Tibial nerve (tissue), 4 donors: ENCODE data around the gene GALNT14.

Experiments
- CTCF ChIP-seq, 5 experiments: fragments of 200-600 bp in 3 of 5; fragments of 450-650 bp in 2 of 5; sonication (generic) in 3 of 5; IDR thresholded peaks; one replicate each; pipeline ENCODE4 v1.5.1; 2016 to 2019; ENCODE audit warnings: antibody characterized with exemption in 5 of 5, mild to moderate bottlenecking in 3 of 5, moderate library complexity in 2 of 5
- EP300 ChIP-seq, 2 donors: sonication (generic); formaldehyde crosslinking; IDR thresholded peaks; one replicate each; pipeline ENCODE4 v1.6.1; 2017; ENCODE audit warnings: antibody characterized with exemption in 2 of 2, mild to moderate bottlenecking in 1 of 2
- POLR2A ChIP-seq, 2 donors: fragments of 450-650 bp; IDR thresholded peaks; one replicate each; pipeline ENCODE4 v1.6.1; 2017; ENCODE audit warnings: antibody characterized with exemption in 2 of 2, mild to moderate bottlenecking in 2 of 2, moderate library complexity in 2 of 2

- TF ChIP-seq CTCF (IDR thresholded peaks at IDR 0.05) = no peak
- TF ChIP-seq POLR2A (IDR thresholded peaks at IDR 0.05) = no peak
- no peak for TF ChIP-seq EP300 (IDR thresholded peaks at IDR 0.05)
Measured at GRCh38 chr2:31137211-31138036, 816 bp downstream of the GALNT14 start.
